RWPE1 (cell line): Measurements from ENCODE around the gene MARCHF2.
"Not testable (repeated sequence)": the region's sequence is repeated elsewhere in the genome, so short reads cannot be mapped to it uniquely, and the experiment has no call there.

Experiments used
- CTCF ChIA-PET: fragments of 350-600 bp; sonication (Branson Sonifier 250); formaldehyde crosslinking; extraction: SDS; loops from one replicate; lab custom pipeline; 2021; lab: Yijun Ruan, JAX
- POLR2A ChIA-PET: fragments of 400-600 bp; formaldehyde crosslinking; extraction: SDS; loops from one replicate; lab custom pipeline; 2020; ENCODE audit warnings: antibody characterized with exemption; ENCODE audit not compliant: low non-redundant PET; lab: Yijun Ruan, JAX
- DNase-seq: peaks from one replicate; pipeline ENCODE4 v3.0.0; 2012; ENCODE audit warnings: low spot score
- H3K27ac ChIP-seq: fragments of 450-650 bp; 2 replicates; pipeline ENCODE4 v1.5.1; 2017
- TF ChIP-seq, protein P1 (sequence below): fragments of 450-650 bp; conservative IDR thresholded peaks from 2 replicates; pipeline ENCODE4 v1.5.1; 2017; ENCODE audit warnings: low read depth, mild to moderate bottlenecking

Gene MARCHF2

DNA sequence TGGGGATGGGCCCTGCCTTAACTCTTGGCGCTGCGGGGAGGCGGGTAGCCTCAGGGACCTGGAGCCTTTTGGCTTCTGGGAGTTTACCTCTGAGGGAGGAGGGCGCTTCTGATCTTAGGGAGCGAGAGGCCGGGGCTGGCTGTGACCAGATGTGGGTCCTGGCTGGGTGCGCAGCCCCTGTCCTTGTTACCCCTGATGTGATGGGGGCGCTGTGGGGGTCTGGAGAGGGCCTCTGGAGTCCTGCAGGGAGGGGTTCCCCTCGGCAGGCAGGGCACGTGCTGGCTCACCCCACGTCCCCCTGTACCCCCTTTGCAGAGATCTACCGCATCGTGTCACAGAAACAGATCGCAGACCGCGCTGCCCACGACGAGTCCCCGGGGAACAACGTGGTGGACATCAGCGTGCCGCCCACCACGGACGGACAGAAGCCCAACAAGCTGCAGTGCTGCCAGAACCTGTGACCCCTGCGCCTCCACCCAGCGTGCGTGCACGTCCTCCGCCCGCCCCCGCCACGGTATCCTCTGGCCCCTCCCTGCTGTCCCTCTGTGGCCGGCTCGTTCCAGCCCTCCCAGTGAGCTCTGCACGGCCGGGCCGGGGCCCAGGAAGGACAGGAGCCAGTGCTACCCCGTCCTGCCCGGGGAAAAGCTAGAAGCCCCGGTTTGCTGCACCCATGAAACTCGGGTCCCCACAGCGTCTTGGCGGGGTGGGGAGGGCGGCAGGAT lies 9.8 kb upstream of the MARCHF2 start:
- POLR2A ChIA-PET: no interaction called here
- DNase-seq: no peak
- CTCF ChIA-PET: interaction anchor here (0.6 kb wide), 1 partner anchor 211 kb away, joined by 4 read pairs; no protein-coding TSS in a partner anchor
- H3K27ac ChIP-seq: peak overlapping the region; percentile 17; the same call in 1 of the 2 replicates
- TF ChIP-seq, protein P1, sequence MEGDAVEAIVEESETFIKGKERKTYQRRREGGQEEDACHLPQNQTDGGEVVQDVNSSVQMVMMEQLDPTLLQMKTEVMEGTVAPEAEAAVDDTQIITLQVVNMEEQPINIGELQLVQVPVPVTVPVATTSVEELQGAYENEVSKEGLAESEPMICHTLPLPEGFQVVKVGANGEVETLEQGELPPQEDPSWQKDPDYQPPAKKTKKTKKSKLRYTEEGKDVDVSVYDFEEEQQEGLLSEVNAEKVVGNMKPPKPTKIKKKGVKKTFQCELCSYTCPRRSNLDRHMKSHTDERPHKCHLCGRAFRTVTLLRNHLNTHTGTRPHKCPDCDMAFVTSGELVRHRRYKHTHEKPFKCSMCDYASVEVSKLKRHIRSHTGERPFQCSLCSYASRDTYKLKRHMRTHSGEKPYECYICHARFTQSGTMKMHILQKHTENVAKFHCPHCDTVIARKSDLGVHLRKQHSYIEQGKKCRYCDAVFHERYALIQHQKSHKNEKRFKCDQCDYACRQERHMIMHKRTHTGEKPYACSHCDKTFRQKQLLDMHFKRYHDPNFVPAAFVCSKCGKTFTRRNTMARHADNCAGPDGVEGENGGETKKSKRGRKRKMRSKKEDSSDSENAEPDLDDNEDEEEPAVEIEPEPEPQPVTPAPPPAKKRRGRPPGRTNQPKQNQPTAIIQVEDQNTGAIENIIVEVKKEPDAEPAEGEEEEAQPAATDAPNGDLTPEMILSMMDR: no peak

DNA sequence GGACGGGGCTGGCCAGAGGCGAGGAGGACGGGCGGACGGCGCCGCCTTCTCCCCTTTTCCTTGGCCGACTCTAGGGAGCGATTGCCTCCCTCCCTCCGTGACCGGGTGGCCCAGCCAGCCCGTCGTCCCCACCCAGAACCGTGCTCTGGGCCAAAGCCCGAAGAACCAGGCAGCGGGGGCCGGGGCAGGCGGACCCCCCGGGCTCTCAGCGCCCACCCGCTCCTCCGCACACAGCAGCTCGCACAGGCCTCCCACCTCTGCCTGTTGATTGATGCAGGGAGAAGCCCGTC lies 9.3 kb upstream of the MARCHF2 start:
- DNase-seq: no peak
- ChIA-PET POLR2A (no interaction called here), CTCF (no interaction called here)
- TF ChIP-seq, protein P1: no peak
- H3K27ac ChIP-seq: no peak overlapping the region

DNA sequence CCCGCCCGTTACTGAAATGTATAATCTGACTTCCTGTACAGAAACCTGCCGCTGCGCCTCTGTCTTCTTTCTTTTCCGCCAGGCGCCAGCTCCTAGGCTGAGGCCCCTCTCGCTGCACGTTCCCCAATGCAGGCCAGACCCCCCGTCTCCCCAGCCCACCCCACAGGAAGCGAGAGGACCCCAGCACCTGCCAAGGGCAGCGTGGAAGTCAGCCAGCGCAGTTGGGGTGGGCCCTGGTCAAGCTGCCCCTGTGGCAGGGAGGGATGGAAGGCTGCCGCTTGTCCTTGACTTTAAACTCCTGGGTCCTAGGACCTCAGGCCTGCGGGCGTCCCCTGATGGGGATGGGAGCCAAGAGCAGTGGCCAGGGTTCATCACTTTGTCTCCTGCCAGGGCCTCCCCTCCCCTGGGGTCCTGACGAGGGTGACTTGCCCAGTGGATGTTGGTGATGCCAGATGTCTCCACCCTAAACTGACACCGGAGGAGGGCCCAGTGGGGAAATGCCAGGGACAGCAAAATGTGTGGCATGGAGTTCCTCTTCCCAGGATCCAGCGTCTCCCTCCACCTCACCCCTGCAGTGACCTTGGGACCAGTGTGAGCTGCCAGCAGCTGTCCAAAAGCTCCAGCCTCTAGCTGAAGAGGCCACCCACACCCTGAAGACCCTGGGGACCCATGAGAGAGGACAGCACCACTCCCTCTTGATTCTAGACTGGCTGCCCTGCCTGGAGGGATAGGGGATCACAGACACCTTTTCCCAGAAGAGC lies 8.5 kb upstream of the MARCHF2 start:
- POLR2A ChIA-PET: interaction anchor here (0.5 kb wide), 1 partner anchor 108 kb away, joined by 3 read pairs; no protein-coding TSS in a partner anchor
- DNase-seq: no peak
- H3K27ac ChIP-seq: peak overlapping the region; percentile 39
- CTCF ChIA-PET: interaction anchor here (0.6 to 1.4 kb wide), 2 partner anchors 8 to 50 kb away, joined by 3 to 5 read pairs; no protein-coding TSS in a partner anchor
- TF ChIP-seq, protein P1: no peak

DNA sequence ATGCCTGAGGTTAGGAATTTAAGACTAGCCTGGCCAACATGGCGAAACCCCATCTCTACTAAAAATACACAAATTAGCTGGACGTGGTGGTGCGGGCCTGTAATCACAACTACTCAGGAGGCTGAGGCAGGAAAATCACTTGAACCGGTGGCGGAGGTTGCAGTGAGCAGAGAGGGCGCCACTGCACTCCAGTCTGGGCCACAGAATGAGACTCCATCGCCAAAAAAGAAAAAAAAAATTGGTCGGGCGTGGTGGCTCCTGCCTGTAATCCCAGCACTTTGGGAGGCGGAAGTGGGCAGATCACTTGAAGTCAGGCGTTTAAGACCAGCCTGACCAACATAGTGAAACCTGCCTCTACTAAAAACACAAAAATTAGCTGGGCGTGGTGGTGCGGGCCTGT lies 2.4 kb upstream of the MARCHF2 start:
- CTCF ChIA-PET: not testable (repeated sequence)

DNA sequence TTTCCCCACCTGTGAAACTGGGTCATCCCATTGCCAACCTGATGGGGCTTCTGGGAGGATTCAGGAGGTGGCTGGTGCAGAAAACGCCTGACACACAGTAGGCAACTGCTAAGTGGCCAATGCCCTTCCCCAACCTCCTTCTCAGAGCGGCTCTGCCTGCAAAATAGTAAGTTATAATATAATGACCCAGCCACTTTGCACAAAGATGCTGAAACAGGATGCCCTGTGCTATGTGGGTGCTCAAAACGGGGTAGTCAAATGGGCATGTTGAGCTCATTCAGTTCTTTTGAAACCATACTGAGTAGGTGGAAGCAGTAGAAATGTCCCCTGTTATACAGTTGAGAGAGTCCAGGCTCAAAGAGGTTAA lies 507 bp downstream of the MARCHF2 start:
- POLR2A ChIA-PET: interaction anchor here (0.7 to 1.3 kb wide), 2 partner anchors 10 to 217 kb away, joined by 3 read pairs; no protein-coding TSS in a partner anchor
- no peak for DNase-seq
- TF ChIP-seq, protein P1: no peak
- H3K27ac ChIP-seq: peak overlapping the region; percentile 21
- CTCF ChIA-PET: interaction anchor here (0.7 to 1.3 kb wide), 2 partner anchors 60 to 166 kb away, joined by 3 to 8 read pairs; no protein-coding TSS in a partner anchor

More for the DNA sequence above, 2.4 kb upstream of the MARCHF2 start:
- not testable (repeated sequence) for DNase-seq, H3K27ac ChIP-seq
- POLR2A ChIA-PET: interaction anchor here (0.6 kb wide), 1 partner anchor 60 kb away, joined by 3 read pairs; no protein-coding TSS in a partner anchor

DNA sequence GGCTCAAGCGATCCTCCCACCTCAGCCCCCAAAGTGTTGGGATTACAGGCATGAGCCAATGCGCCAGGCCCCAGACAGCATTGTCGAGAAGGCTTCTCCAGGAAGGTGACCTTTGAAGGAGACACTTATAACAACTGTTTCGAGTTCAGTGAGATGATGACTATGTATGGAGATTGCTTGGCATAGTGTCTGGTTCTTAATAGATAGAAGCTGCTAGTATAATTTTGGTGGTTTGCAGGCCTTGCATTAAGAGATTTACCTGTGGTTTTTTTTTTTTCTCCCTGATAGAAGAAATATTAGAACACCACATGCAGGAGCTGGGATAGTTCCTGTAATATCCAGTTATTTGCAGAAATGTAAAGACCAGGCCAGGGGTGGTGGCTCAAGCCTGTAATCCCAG lies 3.7 kb downstream of the MARCHF2 start:
- CTCF ChIA-PET: interaction anchor here (0.6 kb wide), 1 partner anchor 162 kb away, joined by 3 read pairs; no protein-coding TSS in a partner anchor
- TF ChIP-seq, protein P1: no peak
- POLR2A ChIA-PET: no interaction called here
- peak overlapping the region; percentile 65 for H3K27ac ChIP-seq
- no peak for DNase-seq
